Measurements from ENCODE around the gene ZC3HAV1.

GRCh38 chr7:139105484-139105883, 4.0 kb downstream of the ZC3HAV1 start:
- TF ChIP-seq, protein P1, sequence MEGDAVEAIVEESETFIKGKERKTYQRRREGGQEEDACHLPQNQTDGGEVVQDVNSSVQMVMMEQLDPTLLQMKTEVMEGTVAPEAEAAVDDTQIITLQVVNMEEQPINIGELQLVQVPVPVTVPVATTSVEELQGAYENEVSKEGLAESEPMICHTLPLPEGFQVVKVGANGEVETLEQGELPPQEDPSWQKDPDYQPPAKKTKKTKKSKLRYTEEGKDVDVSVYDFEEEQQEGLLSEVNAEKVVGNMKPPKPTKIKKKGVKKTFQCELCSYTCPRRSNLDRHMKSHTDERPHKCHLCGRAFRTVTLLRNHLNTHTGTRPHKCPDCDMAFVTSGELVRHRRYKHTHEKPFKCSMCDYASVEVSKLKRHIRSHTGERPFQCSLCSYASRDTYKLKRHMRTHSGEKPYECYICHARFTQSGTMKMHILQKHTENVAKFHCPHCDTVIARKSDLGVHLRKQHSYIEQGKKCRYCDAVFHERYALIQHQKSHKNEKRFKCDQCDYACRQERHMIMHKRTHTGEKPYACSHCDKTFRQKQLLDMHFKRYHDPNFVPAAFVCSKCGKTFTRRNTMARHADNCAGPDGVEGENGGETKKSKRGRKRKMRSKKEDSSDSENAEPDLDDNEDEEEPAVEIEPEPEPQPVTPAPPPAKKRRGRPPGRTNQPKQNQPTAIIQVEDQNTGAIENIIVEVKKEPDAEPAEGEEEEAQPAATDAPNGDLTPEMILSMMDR (optimal IDR thresholded peaks at IDR 0.05 in 1 of 3, IDR thresholded peaks at IDR 0.05 in 1 of 3, conservative IDR thresholded peaks at IDR 0.05 in 1 of 3; ENCODE audit: extremely low read depth in 1 of 3, insufficient read depth in 2 of 3, low read length in 3 of 3) = no peak
- no peak for TF ChIP-seq EZH2 (IDR thresholded peaks at IDR 0.05; ENCODE audit: low read length)
